ENCODE measurements around the gene H1-8. TPM values are rescaled to one million over a fixed set of nuclear protein-coding genes. Genes with fewer than 3 reads are reported as not detected.
"Not testable (repeated sequence)": the region's sequence is repeated elsewhere in the genome, so short reads cannot be mapped to it uniquely, and the experiment has no call there.

H1-8 gene
- total RNA-seq, 4 donors from 2014 or later: not detected

DNA sequence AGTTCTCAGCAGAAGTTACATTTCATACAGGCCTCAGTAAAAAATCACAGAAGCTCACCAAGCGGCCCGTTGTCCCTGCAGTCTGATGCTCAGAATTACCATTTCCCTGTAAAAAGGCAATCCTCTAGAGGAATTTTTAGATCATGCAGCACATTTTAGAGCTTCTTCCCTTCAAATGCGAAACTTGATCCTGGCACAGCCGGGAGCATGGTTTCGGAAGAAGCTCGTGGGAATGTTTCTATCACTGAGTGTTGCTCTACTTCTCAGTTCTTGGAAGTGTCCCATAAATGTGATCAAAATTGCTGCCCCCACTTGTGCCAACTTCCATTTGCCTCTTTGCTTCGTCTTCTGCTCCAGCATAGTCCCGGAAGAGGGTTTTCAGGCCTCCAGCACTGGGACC, 3.8 kb upstream of the H1-8 start:
- Histone ChIP-seq H3K9me3 (no peaks in the 10 kb centered on the region), H3K4me1 (no peaks in the 10 kb centered on the region), H3K36me3 (no peaks in the 10 kb centered on the region), H3K27ac (no peak overlapping the region), H3K27me3 (no peaks in the 10 kb centered on the region), H3K4me3 (no peak overlapping the region)
- TF ChIP-seq POLR2A (IDR thresholded peaks at IDR 0.05): no peak
- TF ChIP-seq, protein P1, sequence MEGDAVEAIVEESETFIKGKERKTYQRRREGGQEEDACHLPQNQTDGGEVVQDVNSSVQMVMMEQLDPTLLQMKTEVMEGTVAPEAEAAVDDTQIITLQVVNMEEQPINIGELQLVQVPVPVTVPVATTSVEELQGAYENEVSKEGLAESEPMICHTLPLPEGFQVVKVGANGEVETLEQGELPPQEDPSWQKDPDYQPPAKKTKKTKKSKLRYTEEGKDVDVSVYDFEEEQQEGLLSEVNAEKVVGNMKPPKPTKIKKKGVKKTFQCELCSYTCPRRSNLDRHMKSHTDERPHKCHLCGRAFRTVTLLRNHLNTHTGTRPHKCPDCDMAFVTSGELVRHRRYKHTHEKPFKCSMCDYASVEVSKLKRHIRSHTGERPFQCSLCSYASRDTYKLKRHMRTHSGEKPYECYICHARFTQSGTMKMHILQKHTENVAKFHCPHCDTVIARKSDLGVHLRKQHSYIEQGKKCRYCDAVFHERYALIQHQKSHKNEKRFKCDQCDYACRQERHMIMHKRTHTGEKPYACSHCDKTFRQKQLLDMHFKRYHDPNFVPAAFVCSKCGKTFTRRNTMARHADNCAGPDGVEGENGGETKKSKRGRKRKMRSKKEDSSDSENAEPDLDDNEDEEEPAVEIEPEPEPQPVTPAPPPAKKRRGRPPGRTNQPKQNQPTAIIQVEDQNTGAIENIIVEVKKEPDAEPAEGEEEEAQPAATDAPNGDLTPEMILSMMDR (IDR thresholded peaks at IDR 0.05): no peak
- no peak for DNase-seq

DNA sequence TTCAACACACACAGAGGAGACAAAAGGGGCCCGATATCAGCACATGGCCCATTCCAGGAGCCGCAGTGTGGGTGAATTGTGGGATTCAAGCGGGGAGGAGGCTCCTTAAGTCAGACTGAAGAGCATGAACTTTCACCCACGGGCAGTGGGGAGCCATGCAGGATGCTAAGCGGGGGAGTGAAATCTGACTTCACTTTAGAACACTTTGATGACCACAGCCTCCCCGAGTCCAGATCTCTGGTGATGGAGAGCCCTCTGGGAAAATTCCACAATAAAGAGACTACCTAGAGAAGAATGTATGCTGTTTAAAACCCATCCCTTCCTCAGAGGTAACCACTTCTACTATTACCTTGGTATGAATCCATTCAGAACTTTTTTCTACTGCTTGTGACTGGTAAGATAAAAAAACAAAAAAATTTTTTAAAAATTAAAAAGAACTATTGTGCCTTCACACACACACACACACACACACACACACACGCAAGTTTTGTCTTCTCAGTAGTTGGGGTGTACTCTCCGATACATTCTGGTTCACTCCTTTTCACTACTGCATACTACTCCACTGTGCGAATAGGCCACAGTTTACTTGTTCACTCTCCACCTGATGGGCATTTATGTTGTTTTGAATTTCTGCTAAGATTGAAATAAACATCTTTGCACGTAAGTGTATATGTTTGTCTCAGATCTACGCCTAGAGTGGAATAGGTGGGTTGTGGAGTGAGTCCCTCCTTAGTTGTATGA, 2.0 kb upstream of the H1-8 start:
- TF ChIP-seq POLR2A (IDR thresholded peaks at IDR 0.05): no peak
- TF ChIP-seq, protein P1 (IDR thresholded peaks at IDR 0.05): no peak
- H3K4me3 ChIP-seq: no peak overlapping the region
- H3K27me3 ChIP-seq: no peaks in the 10 kb centered on the region
- no peaks in the 10 kb centered on the region for H3K9me3 ChIP-seq
- no peaks in the 10 kb centered on the region for H3K36me3 ChIP-seq
- no peak overlapping the region for H3K27ac ChIP-seq
- DNase-seq: no peak
- no peaks in the 10 kb centered on the region for H3K4me1 ChIP-seq

DNA sequence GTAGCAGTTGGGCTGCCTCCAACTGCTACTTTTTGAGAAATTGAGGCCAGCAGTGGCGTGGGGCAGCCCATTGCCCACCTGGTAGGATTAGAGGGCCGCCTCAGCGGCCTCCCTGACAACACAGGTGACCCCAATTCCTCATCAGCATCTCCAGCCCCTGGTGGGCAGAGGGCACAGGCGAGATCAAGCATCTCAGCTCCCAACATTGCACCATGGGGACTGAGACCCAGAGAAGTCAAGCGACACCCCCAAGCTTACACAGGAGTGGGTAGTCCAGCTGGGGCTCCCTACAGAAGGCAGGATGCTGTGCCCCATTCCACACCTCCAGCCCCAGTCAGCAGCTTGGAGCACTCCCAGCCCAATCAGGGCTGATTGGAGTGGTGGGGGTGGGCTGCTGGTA, 228 bp upstream of the H1-8 start:
- no peaks in the 10 kb centered on the region for H3K4me1 ChIP-seq
- H3K36me3 ChIP-seq: no peaks in the 10 kb centered on the region
- no peak for DNase-seq
- no peak for TF ChIP-seq POLR2A (IDR thresholded peaks at IDR 0.05)
- TF ChIP-seq, protein P1 (IDR thresholded peaks at IDR 0.05): no peak
- no peaks in the 10 kb centered on the region for H3K27me3 ChIP-seq
- no peaks in the 10 kb centered on the region for H3K9me3 ChIP-seq
- H3K4me3 ChIP-seq: no peak overlapping the region
- H3K27ac ChIP-seq: no peak overlapping the region

DNA sequence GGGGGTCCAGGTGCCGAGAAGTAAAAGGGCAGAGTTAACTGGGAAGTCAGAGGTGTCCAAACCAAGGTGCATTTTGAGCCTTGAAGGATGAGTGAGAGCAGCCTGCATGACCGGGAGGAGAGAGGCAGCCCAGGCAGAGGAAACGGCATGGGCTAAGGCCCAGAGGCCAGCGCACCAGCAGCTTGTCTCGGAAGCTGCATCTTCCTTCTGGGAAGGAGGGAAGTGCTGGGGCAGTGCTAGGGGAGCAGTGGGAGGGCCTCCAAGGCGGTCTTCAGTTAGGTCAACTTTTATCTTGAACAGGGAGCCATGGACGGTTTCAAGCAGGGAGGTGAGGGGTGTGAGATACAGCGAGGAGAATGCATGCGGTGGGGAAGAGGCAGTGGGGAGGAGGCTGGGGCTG, 1.0 kb downstream of the H1-8 start:
- no peak overlapping the region for H3K27ac ChIP-seq
- no peak for DNase-seq
- no peaks in the 10 kb centered on the region for H3K36me3 ChIP-seq
- H3K4me1 ChIP-seq: no peaks in the 10 kb centered on the region
- no peak overlapping the region for H3K4me3 ChIP-seq
- H3K9me3 ChIP-seq: no peaks in the 10 kb centered on the region
- TF ChIP-seq POLR2A (IDR thresholded peaks at IDR 0.05): no peak
- no peaks in the 10 kb centered on the region for H3K27me3 ChIP-seq

DNA sequence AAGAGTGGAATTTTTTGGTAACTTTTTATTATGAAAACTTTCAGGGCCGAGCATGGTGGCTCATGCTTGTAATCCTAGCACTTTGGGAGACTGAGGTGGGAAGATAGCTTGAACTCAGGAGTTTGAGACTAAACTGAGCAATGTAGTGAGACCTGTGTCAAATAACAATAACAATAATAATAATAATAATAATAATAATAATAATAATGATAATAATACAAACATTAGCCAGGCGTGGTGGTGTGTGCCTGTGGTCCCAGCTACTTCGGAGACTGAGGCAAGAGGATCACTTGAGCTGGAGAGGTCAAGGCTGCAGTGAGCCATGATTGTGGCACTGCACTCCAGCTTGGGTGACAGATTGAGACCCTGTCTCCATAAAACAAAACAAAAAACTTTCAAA, 3.0 kb downstream of the H1-8 start:
- not testable (repeated sequence) for H3K4me1 ChIP-seq, H3K36me3 ChIP-seq, H3K4me3 ChIP-seq, H3K27ac ChIP-seq, H3K27me3 ChIP-seq, DNase-seq, H3K9me3 ChIP-seq

DNA sequence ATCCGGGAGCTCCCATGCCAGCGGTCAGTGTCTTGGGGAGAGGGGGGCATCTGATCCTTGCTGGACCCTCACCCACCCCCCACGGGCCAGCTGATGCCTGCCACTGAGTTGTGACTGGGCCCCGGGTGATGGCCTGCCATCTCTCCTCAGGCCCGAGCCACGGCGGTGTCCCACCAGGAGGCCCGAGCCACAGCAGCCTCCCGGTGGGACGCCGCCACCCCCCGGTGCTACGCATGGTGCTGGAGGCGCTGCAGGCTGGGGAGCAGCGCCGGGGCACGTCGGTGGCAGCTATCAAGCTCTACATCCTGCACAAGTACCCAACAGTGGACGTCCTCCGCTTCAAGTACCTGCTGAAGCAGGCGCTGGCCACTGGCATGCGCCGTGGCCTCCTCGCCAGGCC, 4.3 kb downstream of the H1-8 start:
- H3K9me3 ChIP-seq: no peaks in the 10 kb centered on the region
- no peak overlapping the region for H3K27ac ChIP-seq
- DNase-seq: no peak
- H3K4me3 ChIP-seq: no peak overlapping the region
- TF ChIP-seq, protein P1 (IDR thresholded peaks at IDR 0.05): no peak
- TF ChIP-seq POLR2A (IDR thresholded peaks at IDR 0.05): no peak
- H3K27me3 ChIP-seq: no peaks in the 10 kb centered on the region
- no peaks in the 10 kb centered on the region for H3K36me3 ChIP-seq
- no peaks in the 10 kb centered on the region for H3K4me1 ChIP-seq
